GM10266 (cell line): Measurements from ENCODE around the gene POU2F3.

ENCODE experiments used
- DNase-seq: peaks from one replicate; pipeline ENCODE4 v3.0.0; 2012; ENCODE audit errors: extremely low spot score
- TF ChIP-seq, protein P1 (sequence below): IDR thresholded peaks from 2 replicates; pipeline ENCODE4 v1.5.1; 2012; ENCODE audit warnings: mild to moderate bottlenecking, low read depth; ENCODE audit not compliant: control insufficient read depth, insufficient read depth; ENCODE audit errors: missing control alignments

POU2F3 gene

GRCh38 chr11:120354068-120354467 is 114.1 kb downstream of the POU2F3 start:
- DNase-seq, result no peak
- TF ChIP-seq, protein P1, sequence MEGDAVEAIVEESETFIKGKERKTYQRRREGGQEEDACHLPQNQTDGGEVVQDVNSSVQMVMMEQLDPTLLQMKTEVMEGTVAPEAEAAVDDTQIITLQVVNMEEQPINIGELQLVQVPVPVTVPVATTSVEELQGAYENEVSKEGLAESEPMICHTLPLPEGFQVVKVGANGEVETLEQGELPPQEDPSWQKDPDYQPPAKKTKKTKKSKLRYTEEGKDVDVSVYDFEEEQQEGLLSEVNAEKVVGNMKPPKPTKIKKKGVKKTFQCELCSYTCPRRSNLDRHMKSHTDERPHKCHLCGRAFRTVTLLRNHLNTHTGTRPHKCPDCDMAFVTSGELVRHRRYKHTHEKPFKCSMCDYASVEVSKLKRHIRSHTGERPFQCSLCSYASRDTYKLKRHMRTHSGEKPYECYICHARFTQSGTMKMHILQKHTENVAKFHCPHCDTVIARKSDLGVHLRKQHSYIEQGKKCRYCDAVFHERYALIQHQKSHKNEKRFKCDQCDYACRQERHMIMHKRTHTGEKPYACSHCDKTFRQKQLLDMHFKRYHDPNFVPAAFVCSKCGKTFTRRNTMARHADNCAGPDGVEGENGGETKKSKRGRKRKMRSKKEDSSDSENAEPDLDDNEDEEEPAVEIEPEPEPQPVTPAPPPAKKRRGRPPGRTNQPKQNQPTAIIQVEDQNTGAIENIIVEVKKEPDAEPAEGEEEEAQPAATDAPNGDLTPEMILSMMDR, result no peak

GRCh38 chr11:120354779-120355178 is 114.8 kb downstream of the POU2F3 start:
- no peak for DNase-seq
- TF ChIP-seq, protein P1, result no peak

- DNase-seq, result no peak
- TF ChIP-seq, protein P1, result no peak
Measured at GRCh38 chr11:120357620-120358019, 117.7 kb downstream of the POU2F3 start.

GRCh38 chr11:120358729-120359128 is 118.8 kb downstream of the POU2F3 start:
- TF ChIP-seq, protein P1, result no peak
- no peak for DNase-seq

DNA sequence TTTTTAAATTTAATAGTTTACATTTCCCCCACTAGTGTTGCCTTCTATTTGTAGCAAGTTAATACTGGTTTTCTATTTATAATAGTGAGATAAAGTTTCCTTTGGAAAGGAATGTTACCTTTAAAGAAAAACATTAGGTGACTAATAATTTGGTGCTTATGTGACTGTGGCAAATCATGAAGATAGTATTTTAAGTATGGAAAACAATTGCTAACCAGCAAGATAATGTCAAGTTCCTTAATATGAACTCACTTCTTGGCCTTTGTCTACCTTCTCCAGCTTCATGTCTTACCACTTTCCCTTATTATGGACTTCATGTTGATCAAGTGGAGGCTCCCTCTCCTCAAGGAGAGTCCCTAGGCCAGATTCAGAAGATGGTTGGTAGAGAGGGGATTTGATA is 123.5 kb downstream of the POU2F3 start:
- TF ChIP-seq, protein P1, result no peak

DNA sequence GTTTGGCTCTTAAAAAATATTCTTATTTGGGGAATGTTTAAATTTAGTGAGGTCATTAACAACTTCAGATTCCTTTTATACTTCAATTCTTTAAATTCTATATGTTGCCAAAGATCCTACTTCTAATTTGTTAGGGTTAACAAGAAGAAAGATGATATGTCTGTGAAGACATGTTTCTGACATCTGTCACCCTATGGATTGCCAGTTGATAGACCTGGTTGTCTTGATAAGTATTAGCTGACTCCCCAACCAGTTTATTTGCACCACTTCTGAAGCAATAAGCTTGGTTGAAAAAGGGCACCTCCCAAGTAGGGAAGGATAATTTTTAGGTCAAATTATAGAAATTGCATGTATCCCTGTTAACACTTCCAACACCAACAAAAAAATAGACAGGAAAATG is 125.6 kb downstream of the POU2F3 start:
- DNase-seq, result no peak
- TF ChIP-seq, protein P1, result no peak

More for the DNA sequence above, 123.5 kb downstream of the POU2F3 start:
- DNase-seq, result no peak
